ENCODE data around the gene FUCA1.
"Not testable (repeated sequence)": the region's sequence is repeated elsewhere in the genome, so short reads cannot be mapped to it uniquely, and the experiment has no call there.

Gene FUCA1

DNA sequence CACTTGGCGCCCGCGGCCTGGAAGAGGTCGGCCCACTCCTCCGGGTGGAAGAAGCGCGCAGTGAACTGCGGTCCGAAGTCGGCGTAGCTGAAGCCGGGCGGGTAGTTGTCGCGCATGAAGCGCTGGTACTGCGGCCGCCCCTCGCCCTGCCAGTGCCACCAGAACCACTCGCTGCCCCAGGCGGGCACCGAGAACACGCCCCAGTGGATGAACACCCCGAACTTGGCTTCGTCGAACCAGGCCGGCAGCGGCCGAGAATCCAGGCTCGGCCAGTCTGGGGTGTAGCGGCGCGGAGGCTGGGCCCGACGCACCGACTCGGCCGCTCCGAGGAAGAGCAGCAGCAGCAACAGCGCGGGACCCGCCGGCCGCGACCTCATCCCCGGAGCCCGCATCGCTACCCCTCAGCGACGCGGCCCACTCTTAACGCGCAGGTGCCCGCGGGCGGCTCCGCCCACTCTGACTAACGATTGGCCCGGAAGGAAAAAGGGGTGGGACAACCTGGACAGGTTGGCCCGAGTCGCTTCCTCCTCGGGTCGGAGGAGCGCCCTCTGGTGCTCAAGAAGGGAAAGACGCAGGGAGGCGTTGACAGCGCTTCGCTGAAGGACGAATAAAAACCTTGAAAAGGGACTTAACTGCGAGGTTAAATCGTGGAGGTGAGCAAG, at the start of gene FUCA1:
TSS of gene FUCA1 (minus strand) at position 396 of the 662 bp plus-strand sequence. CDS start at position 392, 4 bp downstream.
- DNase-seq = peak; percentile 97

DNA sequence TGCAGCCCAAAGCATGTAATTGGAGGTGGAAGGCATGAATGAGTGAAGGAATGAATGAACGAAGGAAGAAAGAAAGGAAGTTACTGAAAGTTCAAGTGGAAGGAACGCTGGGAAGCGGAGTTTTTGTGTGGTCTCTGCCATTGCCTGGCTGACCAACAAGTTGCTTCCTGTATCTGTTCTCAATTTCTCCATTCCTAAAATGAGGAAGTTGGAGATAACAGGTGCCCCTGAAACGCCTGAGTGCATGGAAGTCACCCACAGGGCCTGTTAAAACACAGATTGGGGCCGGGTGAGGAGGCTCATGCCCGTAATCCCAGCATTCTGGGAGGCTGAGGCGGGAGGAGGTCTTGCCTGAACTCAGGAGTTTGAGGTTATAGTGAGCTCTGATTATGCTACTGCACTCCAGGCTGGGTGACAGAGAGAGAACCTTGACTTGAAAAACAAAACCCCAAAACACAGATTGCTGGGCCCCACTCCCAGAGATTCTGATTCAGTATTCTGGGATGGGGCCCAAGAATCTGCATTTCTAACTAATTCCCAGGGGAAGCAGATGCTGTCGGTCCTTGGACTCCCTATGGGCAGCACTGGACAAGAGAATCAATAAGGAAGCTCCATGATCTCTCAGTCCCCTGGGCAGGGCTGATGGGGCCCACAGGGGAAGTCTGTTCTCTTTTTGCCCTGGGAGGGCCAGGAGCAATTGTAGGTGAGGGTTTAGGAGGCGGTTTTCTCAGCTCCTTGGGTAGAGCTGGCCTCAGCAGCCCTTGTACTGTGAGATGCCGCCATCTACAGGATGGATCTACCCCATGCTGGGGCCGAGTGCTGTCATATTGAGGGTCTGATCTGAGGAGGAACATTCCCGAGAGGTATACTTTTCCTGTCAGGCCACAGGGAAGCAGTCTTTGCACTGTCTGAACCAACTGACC, 48.4 kb upstream of the FUCA1 start:
- DNase-seq = peak; percentile 93

DNA sequence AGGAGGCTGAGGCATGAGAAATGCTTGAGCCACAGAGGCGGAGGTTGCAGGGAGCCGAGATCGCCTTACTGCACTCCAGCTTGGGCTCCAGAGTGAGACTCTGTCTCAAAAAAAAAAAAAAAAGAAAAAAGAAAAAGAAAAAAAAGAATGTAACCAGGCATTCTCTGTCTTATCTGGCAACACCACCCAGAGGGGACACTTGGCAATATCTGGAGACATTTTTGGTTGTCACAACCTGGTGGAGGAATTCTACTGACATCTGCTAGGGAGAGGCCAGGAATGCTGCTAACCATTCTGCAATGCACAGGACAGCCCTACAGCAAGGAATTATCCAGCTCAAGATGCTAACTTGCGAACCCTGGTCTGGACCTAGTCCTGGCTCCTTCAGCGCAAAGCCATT, 47.4 kb upstream of the FUCA1 start:
- DNase-seq = no peak

GRCh38 chr1:23914921-23915320, 46.8 kb upstream of the FUCA1 start:
- DNase-seq = no peak

- DNase-seq = peak; percentile 90
Measured at GRCh38 chr1:23913212-23913880, 45.3 kb upstream of the FUCA1 start, which contains the start of gene CNR2. Gene CNR2 (minus strand): TSS chr1:23913362. CDS start chr1:23875617, 37,745 bp downstream.

GRCh38 chr1:23911921-23912320, 43.8 kb upstream of the FUCA1 start:
- DNase-seq = no peak

DNA sequence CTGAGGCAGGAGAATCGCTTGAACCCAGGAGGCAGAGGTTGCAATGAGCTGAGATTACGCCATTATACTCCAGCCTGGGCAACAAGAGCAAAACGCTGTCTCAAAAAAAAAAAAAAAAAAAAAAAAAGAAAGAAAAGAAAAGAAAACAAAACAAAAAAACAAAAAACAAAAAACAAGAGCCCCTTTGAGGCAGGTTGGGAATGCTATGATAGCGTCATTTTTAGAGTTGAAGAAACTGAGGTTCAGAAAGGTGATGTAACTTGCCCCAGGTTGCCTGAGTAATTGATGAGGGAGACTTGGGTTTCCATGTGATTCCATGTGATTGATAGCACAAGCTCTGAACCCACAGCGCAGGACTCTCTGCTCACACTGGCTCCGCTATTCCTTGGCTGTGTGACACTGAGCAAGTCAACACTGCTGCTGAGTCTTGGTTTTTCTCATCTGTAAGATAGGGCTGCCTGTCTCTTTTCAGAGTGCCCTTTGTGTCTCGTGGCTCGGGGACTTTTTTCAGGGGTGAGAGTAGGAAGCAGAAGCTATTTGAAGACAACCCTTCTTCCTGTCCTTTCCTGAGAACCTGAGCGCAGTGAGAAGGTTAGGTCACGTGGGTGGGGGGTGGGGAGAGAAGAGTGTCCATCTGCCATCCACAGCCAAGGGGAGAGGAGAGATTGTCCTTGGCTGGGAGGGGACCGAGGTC, 42.6 kb upstream of the FUCA1 start:
- no peak for DNase-seq

DNA sequence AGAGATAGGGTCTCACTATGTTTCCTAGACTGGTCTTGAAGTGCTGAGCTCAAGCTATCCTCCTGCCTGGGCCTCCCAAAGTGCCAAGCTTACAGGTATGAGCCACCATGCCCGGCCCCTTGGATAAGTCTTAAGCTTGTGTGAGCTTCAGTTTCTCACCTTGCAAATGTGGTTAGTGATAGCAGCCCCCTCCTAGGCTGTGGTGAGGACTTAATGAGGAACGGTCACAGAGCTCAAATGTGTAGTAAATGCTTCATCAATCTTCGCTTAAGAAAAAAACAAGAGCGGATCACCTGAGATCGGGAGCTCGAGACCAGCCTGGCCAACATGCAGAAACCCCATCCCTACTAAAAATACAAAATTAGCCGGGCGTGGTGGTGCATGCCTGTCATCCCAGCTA, 42.1 kb upstream of the FUCA1 start:
- DNase-seq = no peak

GRCh38 chr1:23909412-23909811, 41.3 kb upstream of the FUCA1 start:
- DNase-seq = no peak

DNA sequence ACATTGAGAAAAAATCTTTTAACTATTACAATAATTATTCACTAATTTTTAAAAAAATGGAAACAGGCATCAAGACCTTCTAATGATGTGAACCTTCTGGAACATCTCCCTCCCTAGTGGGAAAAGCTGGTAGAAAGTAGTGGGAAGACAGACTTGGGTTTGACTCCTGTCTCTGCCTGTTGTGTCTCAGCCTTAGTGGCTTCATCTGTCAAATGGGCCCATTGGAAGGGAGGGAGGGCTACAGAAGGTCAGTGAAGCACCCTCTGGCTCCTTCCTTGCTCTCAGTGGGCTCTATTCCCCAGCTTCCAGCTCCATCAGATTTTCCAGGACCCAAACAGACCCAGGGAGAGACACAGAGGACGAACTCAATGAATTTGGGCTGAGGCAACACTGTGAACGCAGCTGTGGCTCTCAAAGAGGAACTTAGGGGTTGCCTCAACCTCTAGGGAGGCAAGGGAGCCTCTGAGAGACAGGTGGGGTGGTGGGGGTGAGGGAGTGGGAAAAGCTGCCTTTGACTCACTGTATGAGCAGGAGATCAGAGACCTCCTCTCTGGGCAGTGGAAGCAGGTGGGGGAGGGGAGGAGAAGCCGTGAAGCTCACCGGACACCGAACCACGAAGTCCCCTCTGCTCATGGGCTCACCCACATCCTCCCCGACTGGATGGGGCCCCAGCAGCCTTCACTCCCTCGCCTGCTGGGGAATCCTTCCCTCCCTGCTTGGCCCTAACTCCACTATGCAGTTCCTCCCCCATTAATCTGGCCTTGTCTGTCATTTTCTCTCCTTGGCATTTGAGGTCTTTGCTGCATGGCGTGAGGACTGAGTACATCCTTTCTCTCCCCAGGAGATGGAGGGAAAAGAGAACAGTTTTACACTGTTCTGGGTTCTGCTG, 40.6 kb upstream of the FUCA1 start:
- peak; percentile 71 for DNase-seq

GRCh38 chr1:23906731-23907130, 38.6 kb upstream of the FUCA1 start:
- DNase-seq = no peak

- no peak for DNase-seq
Measured at GRCh38 chr1:23905461-23906025, 37.5 kb upstream of the FUCA1 start.

DNA sequence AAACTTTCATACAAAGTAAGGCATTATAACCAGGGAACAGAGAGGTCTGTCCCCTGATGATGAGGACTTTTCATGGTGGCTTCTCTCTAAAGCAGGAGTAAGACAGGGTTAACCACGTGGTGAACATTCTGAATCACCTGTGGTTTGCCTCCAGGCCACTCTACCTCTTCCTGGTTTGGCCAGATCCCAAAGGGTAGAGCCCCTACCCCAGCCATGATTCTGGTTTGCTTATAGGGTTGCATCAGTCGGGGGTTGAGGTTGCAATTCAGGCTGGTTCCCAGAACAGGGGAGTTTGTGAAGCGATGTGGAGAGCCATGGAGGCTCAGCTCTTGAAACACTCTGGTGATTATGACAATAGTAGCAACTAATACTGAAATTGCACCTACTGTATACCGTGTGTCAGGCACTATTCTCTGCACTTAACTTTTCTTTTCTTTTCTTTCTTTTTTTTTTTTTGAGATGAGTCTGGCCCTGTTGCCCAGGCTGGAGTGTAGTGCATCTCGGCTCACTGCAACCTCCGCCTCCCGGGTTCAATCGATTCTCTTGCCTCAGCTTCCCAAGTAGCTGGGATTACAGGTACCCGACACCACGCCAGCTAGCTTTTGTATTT, 36.8 kb upstream of the FUCA1 start:
- no peak for DNase-seq

- DNase-seq = no peak
Measured at GRCh38 chr1:23903754-23904153, 35.7 kb upstream of the FUCA1 start.

DNA sequence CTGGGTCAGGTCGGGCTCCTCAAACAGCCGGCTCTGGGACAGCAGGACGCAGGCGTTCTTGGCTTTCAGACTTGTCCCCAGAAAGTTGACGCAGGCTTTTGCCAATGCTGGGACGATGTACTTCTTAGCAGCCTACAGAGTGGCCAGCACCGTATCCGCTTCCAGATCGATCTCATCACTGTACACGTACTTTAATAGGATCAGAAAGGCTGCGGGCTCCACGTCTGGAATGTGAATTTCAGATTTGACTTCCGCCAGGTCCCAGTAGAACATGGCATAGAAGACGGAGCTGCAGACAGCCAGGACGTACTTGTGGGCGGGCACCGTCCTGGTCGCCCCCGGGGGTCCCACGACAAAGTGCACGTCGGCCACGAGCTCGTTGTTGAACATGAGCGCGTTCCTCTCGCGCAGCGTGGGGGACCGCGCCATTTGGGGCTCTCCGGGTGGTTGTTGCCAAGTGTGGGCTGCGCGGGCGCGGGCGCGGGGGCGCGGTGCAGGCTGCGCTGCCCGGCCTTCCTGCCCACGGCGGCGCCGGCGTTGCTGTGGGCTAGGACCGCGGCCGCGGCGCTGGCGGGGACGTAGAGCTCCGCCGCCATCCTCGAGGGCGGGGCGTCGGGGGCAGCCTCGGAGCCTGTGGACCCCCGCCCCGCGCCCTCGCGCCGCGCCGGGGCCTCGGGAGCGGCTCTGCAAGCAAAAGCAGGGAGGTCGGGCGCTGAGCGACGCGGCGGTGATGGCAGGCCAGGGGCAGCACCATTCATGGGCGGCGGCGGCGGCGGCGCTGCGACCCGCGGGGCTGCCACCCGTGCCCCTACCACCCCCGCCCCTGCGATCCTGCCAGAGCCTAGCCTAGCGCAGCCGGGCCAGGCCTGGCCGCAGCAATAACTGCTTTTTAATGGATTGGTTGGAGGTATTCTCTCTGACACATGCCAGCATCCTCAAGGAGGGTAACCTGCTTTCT, 34.5 kb upstream of the FUCA1 start:
- DNase-seq = no peak

- DNase-seq = not testable (repeated sequence)
Measured at GRCh38 chr1:23900017-23900416, 31.9 kb upstream of the FUCA1 start.

- peak; percentile 88 for DNase-seq
Measured at GRCh38 chr1:23899070-23899469, 31.0 kb upstream of the FUCA1 start.

DNA sequence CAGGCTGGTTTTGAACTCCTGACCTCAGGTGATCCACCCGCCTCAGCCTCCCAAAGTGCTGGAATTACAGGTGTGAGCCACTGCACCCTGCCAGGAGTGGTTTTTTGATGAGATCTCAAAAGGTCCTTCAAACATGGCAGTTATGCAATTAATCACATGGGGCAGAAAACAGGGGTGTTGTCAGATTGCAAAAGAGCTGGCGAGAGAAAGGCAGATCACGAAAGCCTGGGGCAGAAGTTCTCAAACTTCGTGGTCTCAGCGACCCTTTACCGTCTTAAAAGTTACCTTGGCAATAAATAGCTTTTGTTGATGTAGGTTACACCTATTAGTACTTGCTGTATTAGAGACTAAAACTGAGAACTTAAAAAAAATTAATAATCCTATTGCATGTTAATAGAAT, 29.0 kb upstream of the FUCA1 start:
- peak; percentile 71 for DNase-seq

- no peak for DNase-seq
Measured at GRCh38 chr1:23896491-23896890, 28.4 kb upstream of the FUCA1 start.

DNA sequence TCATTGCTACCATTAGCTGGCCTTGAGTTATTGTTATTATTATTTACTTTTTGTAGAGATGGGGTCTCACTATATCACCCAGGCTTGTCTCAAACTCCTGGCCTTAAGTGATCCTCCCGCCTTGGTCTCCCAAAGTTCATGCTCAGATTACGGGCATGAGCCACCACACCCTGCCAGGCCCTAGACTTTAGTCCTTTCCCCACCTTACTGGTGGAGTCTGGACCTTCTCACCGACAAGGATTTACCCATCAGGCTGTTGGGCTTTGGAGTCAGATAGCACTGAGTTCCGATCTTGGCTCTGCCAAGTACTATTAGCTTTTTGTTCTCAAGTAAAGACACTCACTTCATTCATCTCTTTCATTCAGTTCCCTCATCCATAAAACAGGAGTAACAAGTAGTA, 27.9 kb upstream of the FUCA1 start:
- no peak for DNase-seq

All from hematopoietic multipotent progenitor cell treated with erythropoietin and hydrocortisone succinate and interleukin-3 and kit ligand, for 6 days (in vitro differentiated cells).